Activated CD4-positive, alpha-beta T cell treated with anti-CD3 and anti-CD28 coated beads, Interleukin-10, Interleukin-2, amounts not matched to agents 100 ng/mL and 50 ng/mL, durations not matched to agents 16 hours and 8 hours (primary cell): ENCODE data around the gene SWSAP1.
A peak's percentile ranks its signal among the peaks of the same experiment; 100 is the strongest.

Experiments used
- DNase-seq: peaks from one replicate; pipeline ENCODE4 v3.0.0-alpha.2; 2020

The SWSAP1 gene

GRCh38 chr19:11416346-11417052 lies 42.0 kb downstream of the SWSAP1 start:
- no peak for DNase-seq

GRCh38 chr19:11418094-11418548 lies 43.7 kb downstream of the SWSAP1 start:
- DNase-seq: no peak

GRCh38 chr19:11418549-11419506 lies 44.4 kb downstream of the SWSAP1 start, which contains the start of gene RGL3:
RGL3 (minus strand) TSS chr19:11419314; CDS start chr19:11419278, 36 bp downstream.
- DNase-seq: no peak

GRCh38 chr19:11420429-11421370 lies 46.2 kb downstream of the SWSAP1 start:
- DNase-seq: no peak

GRCh38 chr19:11421371-11422098 lies 47.1 kb downstream of the SWSAP1 start:
- peak; percentile 35 for DNase-seq

GRCh38 chr19:11422163-11423065 lies 47.9 kb downstream of the SWSAP1 start:
- peak; percentile 85 for DNase-seq

GRCh38 chr19:11423164-11423790 lies 48.8 kb downstream of the SWSAP1 start:
- DNase-seq: no peak

GRCh38 chr19:11423791-11424181 lies 49.3 kb downstream of the SWSAP1 start:
- DNase-seq: no peak
